Measurements from ENCODE around the gene MYO3B. TPM values are rescaled to one million over a fixed set of nuclear protein-coding genes. Genes with fewer than 3 reads are reported as not detected.

MYO3B gene
- total RNA-seq, 1 donor from 2014 or later: 0.05 TPM

- TF ChIP-seq CTCF (IDR thresholded peaks at IDR 0.05; ENCODE audit: borderline replicate concordance): no peak
- H3K36me3 ChIP-seq: no peaks in the 10 kb centered on the region
- no peak overlapping the region for H3K27ac ChIP-seq (replicated peaks)
- no peak for DNase-seq
- no peaks in the 10 kb centered on the region for H3K4me1 ChIP-seq
- H3K9me3 ChIP-seq (replicated peaks): no peaks in the 10 kb centered on the region
- H3K4me3 ChIP-seq: no peak overlapping the region
- intact Hi-C loops (cut with micrococcal nuclease): no loop called here
- peaks cover 64% of the 10 kb centered on the region for H3K27me3 ChIP-seq (ENCODE audit: low read depth)
Observed at GRCh38 chr2:170243118-170243837, 65.3 kb downstream of the MYO3B start.

- Histone ChIP-seq H3K27ac (replicated peaks) (no peak overlapping the region), H3K4me3 (no peak overlapping the region), H3K36me3 (no peaks in the 10 kb centered on the region), H3K4me1 (no peaks in the 10 kb centered on the region), H3K9me3 (replicated peaks) (no peaks in the 10 kb centered on the region), H3K27me3 (ENCODE audit: low read depth) (peaks cover 58% of the 10 kb centered on the region)
- no peak for DNase-seq
- no peak for TF ChIP-seq CTCF (IDR thresholded peaks at IDR 0.05; ENCODE audit: borderline replicate concordance)
- intact Hi-C loops (cut with micrococcal nuclease): no loop called here
Observed at GRCh38 chr2:170243898-170244297, 66.0 kb downstream of the MYO3B start.

GRCh38 chr2:170244555-170244954 is 66.6 kb downstream of the MYO3B start:
- H3K4me3 ChIP-seq: no peak overlapping the region
- TF ChIP-seq CTCF (IDR thresholded peaks at IDR 0.05; ENCODE audit: borderline replicate concordance): no peak
- no peaks in the 10 kb centered on the region for H3K9me3 ChIP-seq (replicated peaks)
- H3K36me3 ChIP-seq: no peaks in the 10 kb centered on the region
- H3K27me3 ChIP-seq (ENCODE audit: low read depth): peaks cover 51% of the 10 kb centered on the region
- H3K27ac ChIP-seq (replicated peaks): no peak overlapping the region
- intact Hi-C loops (cut with micrococcal nuclease): no loop called here
- no peak for DNase-seq
- H3K4me1 ChIP-seq: no peaks in the 10 kb centered on the region

- H3K9me3 ChIP-seq (replicated peaks): no peaks in the 10 kb centered on the region
- no peak overlapping the region for H3K4me3 ChIP-seq
- H3K27me3 ChIP-seq (ENCODE audit: low read depth): peaks cover 46% of the 10 kb centered on the region
- no peaks in the 10 kb centered on the region for H3K36me3 ChIP-seq
- intact Hi-C loops (cut with micrococcal nuclease): no loop called here
- no peaks in the 10 kb centered on the region for H3K4me1 ChIP-seq
- no peak overlapping the region for H3K27ac ChIP-seq (replicated peaks)
- no peak for TF ChIP-seq CTCF (IDR thresholded peaks at IDR 0.05; ENCODE audit: borderline replicate concordance)
- DNase-seq: no peak
Observed at GRCh38 chr2:170245312-170245711, 67.4 kb downstream of the MYO3B start.

- Histone ChIP-seq H3K4me3 (no peak overlapping the region), H3K9me3 (replicated peaks) (no peaks in the 10 kb centered on the region), H3K4me1 (no peaks in the 10 kb centered on the region), H3K27ac (replicated peaks) (no peak overlapping the region), H3K27me3 (ENCODE audit: low read depth) (peaks cover 34% of the 10 kb centered on the region), H3K36me3 (no peaks in the 10 kb centered on the region)
- intact Hi-C loops (cut with micrococcal nuclease): no loop called here
- DNase-seq: no peak
- TF ChIP-seq CTCF (IDR thresholded peaks at IDR 0.05; ENCODE audit: borderline replicate concordance): no peak
Observed at GRCh38 chr2:170247333-170247732, 69.4 kb downstream of the MYO3B start.
